Activated effector memory CD4-positive, alpha-beta T cell treated with Interleukin-2 at 50 U/mL for 16 hours (primary cell): ENCODE results near the gene LPCAT2.

Source experiments
- DNase-seq: peaks from one replicate; pipeline ENCODE4 v3.0.0-alpha.2; 2020

The LPCAT2 gene, protein sequence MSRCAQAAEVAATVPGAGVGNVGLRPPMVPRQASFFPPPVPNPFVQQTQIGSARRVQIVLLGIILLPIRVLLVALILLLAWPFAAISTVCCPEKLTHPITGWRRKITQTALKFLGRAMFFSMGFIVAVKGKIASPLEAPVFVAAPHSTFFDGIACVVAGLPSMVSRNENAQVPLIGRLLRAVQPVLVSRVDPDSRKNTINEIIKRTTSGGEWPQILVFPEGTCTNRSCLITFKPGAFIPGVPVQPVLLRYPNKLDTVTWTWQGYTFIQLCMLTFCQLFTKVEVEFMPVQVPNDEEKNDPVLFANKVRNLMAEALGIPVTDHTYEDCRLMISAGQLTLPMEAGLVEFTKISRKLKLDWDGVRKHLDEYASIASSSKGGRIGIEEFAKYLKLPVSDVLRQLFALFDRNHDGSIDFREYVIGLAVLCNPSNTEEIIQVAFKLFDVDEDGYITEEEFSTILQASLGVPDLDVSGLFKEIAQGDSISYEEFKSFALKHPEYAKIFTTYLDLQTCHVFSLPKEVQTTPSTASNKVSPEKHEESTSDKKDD

DNA sequence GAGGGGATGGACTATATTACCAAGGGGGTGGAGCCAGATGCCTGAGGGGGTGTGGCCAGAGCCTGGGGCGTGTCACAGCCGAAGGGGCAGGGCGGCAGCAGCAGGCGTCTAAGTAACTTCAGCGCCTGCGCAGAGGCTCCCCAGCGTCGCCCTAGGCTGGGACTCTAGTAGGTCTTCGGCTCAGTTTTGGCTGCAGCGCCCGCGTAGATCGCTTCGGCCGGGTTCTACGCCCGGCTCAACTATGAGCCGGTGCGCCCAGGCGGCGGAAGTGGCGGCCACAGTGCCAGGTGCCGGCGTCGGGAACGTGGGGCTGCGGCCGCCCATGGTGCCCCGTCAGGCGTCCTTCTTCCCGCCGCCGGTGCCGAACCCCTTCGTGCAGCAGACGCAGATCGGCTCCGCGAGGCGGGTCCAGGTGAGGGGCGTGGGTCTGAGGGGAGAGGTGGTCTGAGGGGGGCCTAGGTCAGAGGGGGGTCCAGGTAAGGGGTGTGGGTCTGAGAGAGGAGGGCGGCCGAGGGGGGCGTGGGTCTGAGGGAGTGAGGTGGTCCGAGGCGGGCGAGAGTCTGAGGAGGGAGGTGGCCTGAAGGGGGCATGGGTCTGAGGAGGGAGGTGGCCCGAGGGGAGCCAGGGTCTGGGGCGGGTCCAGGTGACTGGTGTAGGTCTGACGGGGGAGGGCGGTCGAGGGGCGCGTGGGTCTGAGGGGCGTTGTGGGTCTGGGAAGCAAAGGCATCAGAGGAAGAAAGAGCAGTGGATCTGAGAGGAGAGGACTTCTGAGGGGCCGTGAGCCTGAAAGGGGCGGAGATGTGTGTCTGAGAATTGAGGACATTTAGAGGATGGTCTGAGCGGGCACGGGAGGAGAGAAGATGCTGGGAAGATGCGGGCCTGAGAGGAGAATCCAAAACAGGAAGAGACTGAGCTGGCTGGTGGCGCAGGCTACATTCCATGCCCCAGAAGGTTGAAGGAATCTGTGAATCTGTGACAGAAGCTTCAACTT is at the start of gene LPCAT2:
Gene LPCAT2 (plus strand): TSS at position 132 of the 991 bp plus-strand sequence. CDS start 110 bp downstream, at position 242.
- DNase-seq, result no peak

DNA sequence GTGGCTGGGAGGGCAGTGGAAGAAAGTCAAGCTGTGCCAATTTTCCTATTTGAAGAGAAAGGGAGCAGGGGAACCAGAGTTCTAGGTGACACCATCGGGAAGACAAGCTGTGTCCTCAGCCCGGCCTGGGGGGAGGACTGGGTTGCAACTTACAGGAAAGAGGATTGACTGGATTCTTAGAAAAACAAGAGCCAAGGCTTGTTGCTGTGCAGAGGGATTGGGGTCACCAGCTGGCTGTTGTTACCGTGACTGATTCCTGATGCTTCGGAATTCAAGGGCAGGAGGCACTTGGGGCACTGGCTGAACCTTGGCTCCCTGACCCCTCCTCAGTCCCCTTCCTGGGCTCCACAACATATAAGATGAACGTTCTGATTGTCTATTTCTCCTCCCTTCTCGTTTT is 46.6 kb upstream of the LPCAT2 start:
- no peak for DNase-seq

DNA sequence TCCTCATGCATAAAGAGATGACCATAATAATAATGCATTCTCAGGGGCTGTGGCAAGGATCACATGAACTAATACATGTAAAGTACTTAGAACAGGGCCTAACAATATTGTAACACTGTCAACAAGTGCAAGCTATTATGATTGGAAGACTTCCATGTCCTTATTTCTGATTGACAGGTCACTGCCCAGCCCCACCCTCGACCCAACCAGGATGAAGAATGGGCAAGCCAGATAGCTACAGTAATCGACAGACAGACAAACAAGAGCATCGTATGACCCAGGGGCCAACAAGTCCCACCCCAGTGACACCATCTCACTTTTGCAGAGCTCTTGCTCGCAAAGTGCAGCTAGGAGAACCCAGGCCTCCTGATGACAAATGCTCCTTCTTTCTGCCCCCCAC is 44.5 kb upstream of the LPCAT2 start:
- no peak for DNase-seq

GRCh38 chr16:55465077-55465896 is 43.6 kb upstream of the LPCAT2 start:
- DNase-seq, result peak; percentile 60

DNA sequence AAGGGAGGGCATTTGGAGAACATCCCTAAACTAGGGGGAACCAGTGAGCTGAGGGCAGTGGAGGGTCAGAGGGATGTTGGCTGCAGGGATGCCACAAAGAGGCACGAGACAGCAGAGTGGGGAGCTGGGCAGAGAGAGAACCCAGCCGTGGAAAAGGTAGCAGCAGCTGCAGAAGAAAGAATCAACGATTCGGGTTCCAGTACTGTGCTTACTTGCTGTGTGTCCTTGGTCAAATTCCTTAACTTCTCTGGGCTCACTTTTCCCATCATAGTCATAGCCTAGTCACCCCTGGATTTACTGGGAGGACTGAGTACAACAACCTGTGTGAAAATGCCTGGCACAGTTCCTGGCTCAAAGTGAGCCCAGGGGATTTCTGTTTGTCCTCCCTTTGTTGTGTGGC is 42.7 kb upstream of the LPCAT2 start:
- DNase-seq, result no peak

GRCh38 chr16:55467898-55468297 is 41.0 kb upstream of the LPCAT2 start:
- DNase-seq, result no peak

DNA sequence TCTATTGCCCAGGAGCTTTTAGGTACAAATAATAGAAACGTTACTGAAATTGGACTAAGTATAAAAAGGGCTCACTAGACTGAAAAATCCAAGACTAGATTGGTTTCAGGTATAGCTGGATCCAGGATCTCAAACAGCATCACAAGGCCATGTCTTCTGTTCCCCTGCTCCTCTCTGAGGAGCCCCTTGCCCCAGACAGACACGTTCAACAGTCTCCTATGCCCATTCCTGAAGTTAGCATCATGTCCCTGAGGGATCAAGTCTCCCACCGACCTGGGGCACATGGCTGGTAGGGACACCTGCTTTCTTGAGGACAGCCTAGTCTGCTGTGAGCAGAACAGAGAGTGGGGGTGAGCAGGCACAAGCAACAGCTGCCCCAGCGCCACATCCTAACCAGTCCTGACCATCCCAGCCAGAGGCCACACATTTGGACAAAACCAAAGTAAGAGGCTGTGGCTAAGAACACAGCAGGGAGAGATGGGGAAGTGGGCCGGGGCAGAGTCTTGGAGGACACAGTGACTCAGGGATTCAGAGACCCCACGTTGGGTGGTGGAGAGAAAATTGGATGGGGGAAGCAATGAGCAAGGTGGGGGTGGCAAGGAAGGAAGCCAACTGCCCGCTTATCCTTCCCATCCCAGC is 40.4 kb upstream of the LPCAT2 start:
- no peak for DNase-seq

DNA sequence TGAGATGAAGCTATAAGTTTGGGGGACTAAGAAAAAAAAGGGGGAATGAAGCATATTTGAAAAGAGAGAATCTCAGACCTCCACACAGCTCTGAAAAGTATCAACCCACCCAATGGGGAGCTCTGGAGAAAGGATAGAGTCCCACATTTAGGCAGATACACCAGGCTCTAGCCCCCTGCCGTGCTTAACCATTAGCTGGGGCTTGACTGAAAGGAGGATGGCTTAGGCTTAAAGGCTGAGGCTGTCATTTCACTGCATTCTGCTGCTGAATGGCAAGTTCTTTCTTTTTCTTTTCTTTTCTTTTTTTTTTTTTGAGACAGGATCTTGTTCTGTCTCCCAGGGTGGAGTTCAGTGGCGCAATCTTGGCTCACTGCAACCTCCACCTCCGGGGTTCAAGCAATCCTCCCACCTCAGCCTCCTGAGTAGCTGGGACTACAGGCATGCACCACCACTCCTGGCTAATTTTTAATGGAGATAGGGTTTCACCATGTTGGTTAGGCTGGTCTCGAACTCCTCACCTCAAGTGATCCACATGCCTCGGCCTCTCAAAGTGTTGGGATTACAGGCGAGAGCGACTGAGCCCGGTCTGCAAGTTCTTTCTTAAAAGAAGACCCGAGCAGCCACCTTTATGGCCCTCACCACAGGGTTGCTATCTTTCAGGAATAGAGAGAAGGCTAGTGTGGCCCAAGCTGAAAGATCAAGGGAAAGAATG is 38.9 kb upstream of the LPCAT2 start:
- DNase-seq, result no peak

GRCh38 chr16:55470533-55471371 is 38.1 kb upstream of the LPCAT2 start:
- DNase-seq, result no peak

GRCh38 chr16:55471448-55472097 is 37.3 kb upstream of the LPCAT2 start:
- no peak for DNase-seq

- DNase-seq, result no peak
Observed at GRCh38 chr16:55473587-55473986, 35.3 kb upstream of the LPCAT2 start.

- no peak for DNase-seq
Observed at GRCh38 chr16:55474821-55475220, 34.1 kb upstream of the LPCAT2 start.

DNA sequence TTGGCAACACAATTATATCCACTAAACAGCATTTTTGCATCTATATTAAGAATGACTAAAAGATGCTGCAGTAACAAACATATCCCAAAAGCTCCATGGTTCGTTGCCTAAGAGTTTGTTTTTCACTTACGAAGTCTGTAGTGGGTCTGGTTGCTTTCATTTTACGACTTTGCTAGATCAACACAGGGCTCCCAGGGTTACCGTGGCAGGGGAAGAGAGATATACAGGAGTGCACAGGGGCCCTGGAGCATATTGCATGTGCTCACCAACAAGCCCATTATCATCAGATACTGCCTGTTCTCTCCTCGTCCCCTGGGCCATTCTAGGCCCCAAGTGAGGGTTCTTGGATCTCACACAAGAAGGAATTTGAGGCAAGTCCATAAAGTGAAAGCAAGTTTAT is 33.0 kb upstream of the LPCAT2 start:
- DNase-seq, result no peak

GRCh38 chr16:55476625-55477533 is 32.0 kb upstream of the LPCAT2 start:
- no peak for DNase-seq

DNA sequence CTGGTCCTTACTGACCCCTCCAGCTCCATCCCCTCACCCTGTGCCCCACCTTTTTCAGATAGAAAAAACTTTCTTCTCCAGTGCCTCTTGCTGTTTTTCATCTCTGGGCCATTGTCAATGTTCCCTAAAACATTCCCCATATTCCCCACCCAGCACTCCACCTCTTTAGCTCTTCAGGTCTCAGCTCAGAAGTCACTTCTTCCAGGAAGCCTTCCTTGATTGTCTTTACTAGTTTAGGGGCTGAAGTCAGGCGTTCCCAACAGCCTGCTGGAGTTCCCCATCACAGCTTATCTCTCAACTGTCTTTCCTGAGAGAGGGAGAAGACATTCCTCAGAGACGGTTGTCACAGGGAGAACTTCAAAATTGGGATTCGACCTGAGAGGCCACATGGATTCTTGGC is 31.1 kb upstream of the LPCAT2 start:
- DNase-seq, result no peak

DNA sequence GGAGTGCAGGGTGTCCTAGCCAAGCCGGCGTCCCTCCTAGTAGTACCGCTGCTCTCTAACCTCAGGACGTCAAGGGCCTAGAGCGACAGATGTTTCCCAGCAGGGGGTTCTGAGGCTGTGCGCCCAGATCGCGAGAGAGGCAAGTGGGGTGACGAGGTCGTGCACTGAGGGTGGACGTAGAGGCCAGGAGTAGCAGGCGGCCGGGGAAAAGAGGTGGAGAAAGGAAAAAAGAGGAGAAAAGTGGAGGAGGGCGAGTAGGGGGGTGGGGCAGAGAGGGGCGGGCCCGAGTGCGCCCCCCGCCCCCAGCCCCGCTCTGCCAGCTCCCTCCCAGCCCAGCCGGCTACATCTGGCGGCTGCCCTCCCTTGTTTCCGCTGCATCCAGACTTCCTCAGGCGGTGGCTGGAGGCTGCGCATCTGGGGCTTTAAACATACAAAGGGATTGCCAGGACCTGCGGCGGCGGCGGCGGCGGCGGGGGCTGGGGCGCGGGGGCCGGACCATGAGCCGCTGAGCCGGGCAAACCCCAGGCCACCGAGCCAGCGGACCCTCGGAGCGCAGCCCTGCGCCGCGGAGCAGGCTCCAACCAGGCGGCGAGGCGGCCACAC is 29.9 kb upstream of the LPCAT2 start, which contains the start of gene MMP2:
Gene MMP2 (plus strand): TSS at position 372 of the 603 bp plus-strand sequence. CDS start 282 bp downstream, outside the sequence.
- DNase-seq, result no peak

GRCh38 chr16:55479430-55480140 is 29.3 kb upstream of the LPCAT2 start:
- no peak for DNase-seq
